NCI-H1930 (cell line): ENCODE results near the gene TRA2B.

ENCODE experiments used
- DNase-seq, 2 experiments: peaks; one replicate each; lab custom pipeline; 2025; lab: John Stamatoyannopoulos, UW

TRA2B gene

GRCh38 chr3:185937689-185938374 lies at the start of gene TRA2B:
TSS of gene TRA2B (minus strand) at chr3:185938014. CDS start at chr3:185937860, 154 bp downstream.
- DNase-seq: peak; percentile 95 to 96

GRCh38 chr3:185986198-185986777 lies 48.5 kb upstream of the TRA2B start:
- peak in 1 of 2 experiments; percentile 40 for DNase-seq

GRCh38 chr3:185984203-185984602 lies 46.4 kb upstream of the TRA2B start:
- no peak for DNase-seq

GRCh38 chr3:185983495-185984141 lies 45.8 kb upstream of the TRA2B start:
- peak; percentile 41 to 56 for DNase-seq

- DNase-seq: no peak
These were observed 44.8 kb upstream of the TRA2B start for GRCh38 chr3:185982632-185983031.

GRCh38 chr3:185981621-185982020 lies 43.8 kb upstream of the TRA2B start:
- DNase-seq: no peak

GRCh38 chr3:185979721-185980121 lies 41.9 kb upstream of the TRA2B start:
- DNase-seq: no peak

- DNase-seq: no peak
These were observed 40.7 kb upstream of the TRA2B start for GRCh38 chr3:185978516-185978915.

GRCh38 chr3:185977679-185978040 lies 39.8 kb upstream of the TRA2B start:
- DNase-seq: no peak

GRCh38 chr3:185976977-185977678 lies 39.3 kb upstream of the TRA2B start:
- peak in 1 of 2 experiments; percentile 58 for DNase-seq

GRCh38 chr3:185976100-185976499 lies 38.3 kb upstream of the TRA2B start:
- no peak for DNase-seq

GRCh38 chr3:185971579-185971978 lies 33.8 kb upstream of the TRA2B start:
- DNase-seq: no peak

GRCh38 chr3:185968168-185968567 lies 30.4 kb upstream of the TRA2B start:
- DNase-seq: no peak

- DNase-seq: no peak
These were observed 28.8 kb upstream of the TRA2B start for GRCh38 chr3:185966655-185967054.

- DNase-seq: no peak
These were observed 27.7 kb upstream of the TRA2B start for GRCh38 chr3:185965496-185965895.

- no peak for DNase-seq
These were observed 23.9 kb upstream of the TRA2B start for GRCh38 chr3:185961675-185962232.

- DNase-seq: no peak
These were observed 22.9 kb upstream of the TRA2B start for GRCh38 chr3:185960522-185961288.

- DNase-seq: no peak
These were observed 22.1 kb upstream of the TRA2B start for GRCh38 chr3:185959609-185960521.

GRCh38 chr3:185958626-185959025 lies 20.8 kb upstream of the TRA2B start:
- DNase-seq: no peak

GRCh38 chr3:185956244-185956643 lies 18.4 kb upstream of the TRA2B start:
- DNase-seq: no peak

GRCh38 chr3:185954366-185954723 lies 16.5 kb upstream of the TRA2B start:
- no peak for DNase-seq
